OCI-LY7 (cell line): ENCODE data around the gene NAV2. TPM values are rescaled to one million over a fixed set of nuclear protein-coding genes. Genes with fewer than 3 reads are reported as not detected.

Experiments
- BruUV-seq: library from RNA; stranded (reverse); fragments of 400-500 nt; replicated peaks from 2 replicates; lab custom pipeline; 2021; lab: Mats Ljungman, UMichigan
- CTCF ChIA-PET: fragments of 300-600 bp; sonication (Branson Sonifier 250); formaldehyde crosslinking; loops from one replicate; lab custom pipeline; 2022; ENCODE audit warnings: antibody characterized with exemption; ENCODE audit not compliant: unreplicated experiment; lab: Charles Lee
- POLR2A ChIA-PET: fragments of 300-600 bp; sonication (Branson Sonifier 250); formaldehyde crosslinking; loops from one replicate; lab custom pipeline; 2022; ENCODE audit warnings: antibody characterized with exemption; lab: Charles Lee
- DNase-seq: peaks from one replicate; pipeline ENCODE4 v3.0.0-alpha.2; 2015; ENCODE audit warnings: low spot score
- H2AFZ ChIP-seq: fragments of 200-600 bp; sonication (generic), shearing (Covaris generic); 2 replicates; pipeline ENCODE4 v1.6.1; 2014; ENCODE audit warnings: mild to moderate bottlenecking, antibody characterized with exemption, low read length, moderate library complexity
- H3K27ac ChIP-seq: fragments of 200-600 bp; sonication (generic); 2 replicates; pipeline ENCODE4 v1.5.1; 2014; ENCODE audit warnings: mixed run types, low read depth, mild to moderate bottlenecking, moderate library complexity, low read length, inconsistent platforms; ENCODE audit not compliant: poor library complexity, severe bottlenecking
- H3K36me3 ChIP-seq: fragments of 200-600 bp; sonication (generic); 2 replicates; pipeline ENCODE4 v1.6.1; 2014; ENCODE audit warnings: mild to moderate bottlenecking, antibody characterized with exemption, low read length, moderate library complexity, mixed read lengths; ENCODE audit not compliant: insufficient read depth
- H3K4me1 ChIP-seq: fragments of 200-600 bp; sonication (generic); 2 replicates; pipeline ENCODE4 v1.5.1; 2014; ENCODE audit warnings: mild to moderate bottlenecking, low read length; ENCODE audit not compliant: insufficient read depth, poor library complexity, severe bottlenecking
- H3K4me2 ChIP-seq: fragments of 200-600 bp; sonication (generic); 2 replicates; pipeline ENCODE4 v1.6.1; 2014; ENCODE audit warnings: mild to moderate bottlenecking, low read length
- H3K4me3 ChIP-seq: fragments of 200-600 bp; sonication (generic); 2 replicates; pipeline ENCODE4 v1.5.1; 2014; ENCODE audit warnings: mild to moderate bottlenecking, low read depth, low read length; ENCODE audit not compliant: poor library complexity, severe bottlenecking
- H3K79me2 ChIP-seq: fragments of 200-600 bp; sonication (generic); 2 replicates; pipeline ENCODE4 v1.6.1; 2016; ENCODE audit warnings: low read depth, mild to moderate bottlenecking, low read length, moderate library complexity, mixed read lengths; ENCODE audit not compliant: insufficient read depth
- H3K9me2 ChIP-seq: fragments of 200-600 bp; sonication (generic); 2 replicates; pipeline ENCODE4 v1.6.1; 2016; ENCODE audit warnings: mild to moderate bottlenecking, low read length, mixed read lengths; ENCODE audit not compliant: insufficient read depth
- H3K9me3 ChIP-seq: fragments of 200-600 bp; sonication (generic); 2 replicates; pipeline ENCODE4 v1.6.1; 2014; ENCODE audit warnings: mild to moderate bottlenecking, mixed run types, low read length, mixed read lengths
- H4K20me1 ChIP-seq: fragments of 200-600 bp; sonication (generic); 2 replicates; pipeline ENCODE4 v1.6.1; 2014; ENCODE audit warnings: mild to moderate bottlenecking, antibody characterized with exemption, low read length, moderate library complexity, mixed read lengths; ENCODE audit not compliant: insufficient read depth
- EZH2phosphoT487 ChIP-seq: fragments of 200-600 bp; sonication (generic); IDR thresholded peaks from 2 replicates; pipeline ENCODE4 v1.6.1; 2018; ENCODE audit warnings: low read depth, borderline replicate concordance, mild to moderate bottlenecking, mixed run types, antibody characterized with exemption, low read length, moderate library complexity, mixed read lengths
- intact Hi-C: fragments of 100-400 bp; cut with micrococcal nuclease; formaldehyde crosslinking; loops from one replicate; pipeline ENCODE4 v1.10.0; 2022; ENCODE audit not compliant: unreplicated experiment
- total RNA-seq, 2 experiments: library from RNA; depleted of rRNA in 1 of 2; stranded (reverse); fragments of >200 nt in 1 of 2; shearing (Covaris generic) in 1 of 2; gene quantifications; 2 replicates each; pipeline ENCODE4 v1.2.3, GENCODE V29; 2014 to 2022
- TF ChIP-seq, protein P1 (sequence below): fragments of 200-600 bp; sonication (generic); conservative IDR thresholded peaks from 2 replicates; pipeline ENCODE4 v1.5.1; 2014; ENCODE audit warnings: mild to moderate bottlenecking, antibody characterized with exemption, low read length, moderate library complexity, mixed read lengths

The NAV2 gene
- total RNA-seq, 2 experiments from 2014 or later: 0.06 to 0.68 TPM

DNA sequence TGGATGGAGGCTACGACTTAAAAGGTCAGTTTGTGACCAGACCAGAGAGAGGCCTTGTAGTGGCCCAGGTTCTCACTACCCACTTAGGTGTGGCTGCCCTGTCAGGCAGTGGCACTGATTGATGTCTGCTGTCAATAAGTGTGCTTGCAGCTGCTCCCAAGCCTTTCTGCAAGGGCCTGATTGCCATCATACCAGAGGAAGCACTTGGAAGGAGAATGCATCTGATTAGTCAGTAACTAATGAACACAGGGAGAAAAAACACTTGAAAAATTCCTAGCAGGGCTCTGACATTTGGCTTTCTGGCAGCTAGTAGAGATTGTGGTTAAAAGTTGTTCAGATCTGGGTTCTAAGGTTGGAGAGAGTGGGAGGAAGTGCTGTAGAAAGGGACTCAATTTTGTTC, 107.5 kb downstream of the NAV2 start:
- no peak overlapping the region for H3K4me3 ChIP-seq
- no peaks in the 10 kb centered on the region for H3K4me1 ChIP-seq
- no TSS peak for BruUV-seq
- TF ChIP-seq EZH2phosphoT487: no peak
- TF ChIP-seq, protein P1, sequence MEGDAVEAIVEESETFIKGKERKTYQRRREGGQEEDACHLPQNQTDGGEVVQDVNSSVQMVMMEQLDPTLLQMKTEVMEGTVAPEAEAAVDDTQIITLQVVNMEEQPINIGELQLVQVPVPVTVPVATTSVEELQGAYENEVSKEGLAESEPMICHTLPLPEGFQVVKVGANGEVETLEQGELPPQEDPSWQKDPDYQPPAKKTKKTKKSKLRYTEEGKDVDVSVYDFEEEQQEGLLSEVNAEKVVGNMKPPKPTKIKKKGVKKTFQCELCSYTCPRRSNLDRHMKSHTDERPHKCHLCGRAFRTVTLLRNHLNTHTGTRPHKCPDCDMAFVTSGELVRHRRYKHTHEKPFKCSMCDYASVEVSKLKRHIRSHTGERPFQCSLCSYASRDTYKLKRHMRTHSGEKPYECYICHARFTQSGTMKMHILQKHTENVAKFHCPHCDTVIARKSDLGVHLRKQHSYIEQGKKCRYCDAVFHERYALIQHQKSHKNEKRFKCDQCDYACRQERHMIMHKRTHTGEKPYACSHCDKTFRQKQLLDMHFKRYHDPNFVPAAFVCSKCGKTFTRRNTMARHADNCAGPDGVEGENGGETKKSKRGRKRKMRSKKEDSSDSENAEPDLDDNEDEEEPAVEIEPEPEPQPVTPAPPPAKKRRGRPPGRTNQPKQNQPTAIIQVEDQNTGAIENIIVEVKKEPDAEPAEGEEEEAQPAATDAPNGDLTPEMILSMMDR: no peak
- H4K20me1 ChIP-seq: no peaks in the 10 kb centered on the region
- no peaks in the 10 kb centered on the region for H3K9me2 ChIP-seq
- no peaks in the 10 kb centered on the region for H3K79me2 ChIP-seq
- no peaks in the 10 kb centered on the region for H3K36me3 ChIP-seq
- no peak overlapping the region for H3K4me2 ChIP-seq
- ChIA-PET POLR2A (no interaction called here), CTCF (no interaction called here)
- intact Hi-C loops: no loop called here
- no peak overlapping the region for H2AFZ ChIP-seq
- no peak for DNase-seq
- no peak overlapping the region for H3K27ac ChIP-seq
- no peaks in the 10 kb centered on the region for H3K9me3 ChIP-seq

- Histone ChIP-seq H3K4me2 (no peak overlapping the region), H2AFZ (no peak overlapping the region), H4K20me1 (no peaks in the 10 kb centered on the region), H3K9me2 (no peaks in the 10 kb centered on the region), H3K9me3 (no peaks in the 10 kb centered on the region), H3K36me3 (no peaks in the 10 kb centered on the region), H3K4me3 (no peak overlapping the region), H3K27ac (no peak overlapping the region), H3K4me1 (no peaks in the 10 kb centered on the region), H3K79me2 (no peaks in the 10 kb centered on the region)
- no peak for TF ChIP-seq EZH2phosphoT487
- TF ChIP-seq, protein P1: no peak
- intact Hi-C loops: no loop called here
- no peak for DNase-seq
- ChIA-PET POLR2A (no interaction called here), CTCF (no interaction called here)
- no TSS peak for BruUV-seq
Measured at GRCh38 chr11:19821412-19821875, 108.8 kb downstream of the NAV2 start.

DNA sequence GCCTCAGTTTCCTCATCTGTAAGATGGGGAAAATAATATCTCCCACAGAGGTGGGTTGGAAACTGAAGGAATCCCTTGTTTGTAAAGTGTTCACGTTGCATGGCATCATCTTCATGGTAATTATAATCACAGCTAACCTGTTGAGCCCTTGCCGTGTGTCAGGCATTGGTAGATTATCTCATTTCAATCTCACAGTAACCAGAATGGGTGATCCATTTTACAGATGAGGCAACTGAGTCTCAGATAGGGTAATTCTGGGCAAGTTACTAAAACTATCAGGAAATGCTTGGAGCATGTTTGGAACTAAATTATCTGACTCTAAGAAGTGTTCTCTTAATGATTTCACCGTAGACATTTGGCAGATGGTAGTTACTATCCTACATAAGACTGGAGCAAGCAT, 109.4 kb downstream of the NAV2 start:
- H3K27ac ChIP-seq: no peak overlapping the region
- no peak overlapping the region for H3K4me2 ChIP-seq
- CTCF ChIA-PET: no interaction called here
- intact Hi-C loops: no loop called here
- no peak overlapping the region for H3K4me3 ChIP-seq
- no peak for DNase-seq
- POLR2A ChIA-PET: no interaction called here
- H3K36me3 ChIP-seq: no peaks in the 10 kb centered on the region
- no peaks in the 10 kb centered on the region for H3K79me2 ChIP-seq
- H3K9me3 ChIP-seq: no peaks in the 10 kb centered on the region
- no peak overlapping the region for H2AFZ ChIP-seq
- BruUV-seq: no TSS peak
- no peaks in the 10 kb centered on the region for H4K20me1 ChIP-seq
- H3K4me1 ChIP-seq: no peaks in the 10 kb centered on the region
- TF ChIP-seq, protein P1: no peak
- no peak for TF ChIP-seq EZH2phosphoT487
- no peaks in the 10 kb centered on the region for H3K9me2 ChIP-seq
